Epithelial cell of proximal tubule (primary cell): ENCODE data around the gene SORD. TPM values are rescaled to one million over a fixed set of nuclear protein-coding genes. Genes with fewer than 3 reads are reported as not detected.

Experiments
- DNase-seq: peaks from one replicate; pipeline ENCODE4 v3.0.0-alpha.2; 2011; ENCODE audit warnings: low read depth
- H3K4me3 ChIP-seq: 2 replicates; pipeline ENCODE4 v1.5.1; 2011; ENCODE audit warnings: low read depth, mild to moderate bottlenecking, low read length
- total RNA-seq: library from RNA; depleted of rRNA; stranded (reverse); fragments of >200 nt; gene quantifications from 2 replicates; pipeline ENCODE4 v1.2.3, GENCODE V29; 2015
- TF ChIP-seq, protein P1 (sequence below): conservative IDR thresholded peaks from 2 replicates; pipeline ENCODE4 v1.5.1; 2012; ENCODE audit warnings: low read depth, mild to moderate bottlenecking, low read length

Gene SORD
- total RNA-seq, 1 donor from 2014 or later: 32.7 TPM

GRCh38 chr15:45114751-45115085 is 91.7 kb downstream of the SORD start:
- no peak overlapping the region for H3K4me3 ChIP-seq
- TF ChIP-seq, protein P1, sequence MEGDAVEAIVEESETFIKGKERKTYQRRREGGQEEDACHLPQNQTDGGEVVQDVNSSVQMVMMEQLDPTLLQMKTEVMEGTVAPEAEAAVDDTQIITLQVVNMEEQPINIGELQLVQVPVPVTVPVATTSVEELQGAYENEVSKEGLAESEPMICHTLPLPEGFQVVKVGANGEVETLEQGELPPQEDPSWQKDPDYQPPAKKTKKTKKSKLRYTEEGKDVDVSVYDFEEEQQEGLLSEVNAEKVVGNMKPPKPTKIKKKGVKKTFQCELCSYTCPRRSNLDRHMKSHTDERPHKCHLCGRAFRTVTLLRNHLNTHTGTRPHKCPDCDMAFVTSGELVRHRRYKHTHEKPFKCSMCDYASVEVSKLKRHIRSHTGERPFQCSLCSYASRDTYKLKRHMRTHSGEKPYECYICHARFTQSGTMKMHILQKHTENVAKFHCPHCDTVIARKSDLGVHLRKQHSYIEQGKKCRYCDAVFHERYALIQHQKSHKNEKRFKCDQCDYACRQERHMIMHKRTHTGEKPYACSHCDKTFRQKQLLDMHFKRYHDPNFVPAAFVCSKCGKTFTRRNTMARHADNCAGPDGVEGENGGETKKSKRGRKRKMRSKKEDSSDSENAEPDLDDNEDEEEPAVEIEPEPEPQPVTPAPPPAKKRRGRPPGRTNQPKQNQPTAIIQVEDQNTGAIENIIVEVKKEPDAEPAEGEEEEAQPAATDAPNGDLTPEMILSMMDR: no peak
- no peak for DNase-seq

DNA sequence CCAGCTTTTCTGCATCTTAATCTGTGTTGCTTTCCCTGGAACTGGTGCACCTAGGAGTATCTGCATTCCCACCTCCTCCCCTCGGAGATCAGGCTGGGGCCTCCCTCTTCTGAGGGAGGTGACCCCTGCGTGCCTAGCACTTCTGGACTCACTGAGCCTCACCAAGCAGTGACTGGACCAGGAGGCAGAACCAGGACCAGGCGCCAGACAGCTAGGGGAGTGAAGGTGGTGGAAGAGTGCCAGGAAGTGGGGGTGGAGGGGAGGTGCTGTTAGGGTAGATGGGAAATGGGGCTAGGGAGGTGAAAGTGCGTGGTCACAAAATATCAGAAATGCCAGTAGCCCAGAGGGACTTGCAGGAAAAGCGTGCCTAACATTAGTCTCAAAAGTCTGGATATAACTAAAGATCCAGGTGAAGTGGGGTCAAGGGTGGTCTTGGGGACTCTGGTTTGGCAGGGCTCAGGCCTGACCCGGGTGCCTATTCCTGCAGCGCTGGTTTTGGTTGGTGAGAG is 92.4 kb downstream of the SORD start:
- no peak overlapping the region for H3K4me3 ChIP-seq
- no peak for DNase-seq
- TF ChIP-seq, protein P1: no peak

DNA sequence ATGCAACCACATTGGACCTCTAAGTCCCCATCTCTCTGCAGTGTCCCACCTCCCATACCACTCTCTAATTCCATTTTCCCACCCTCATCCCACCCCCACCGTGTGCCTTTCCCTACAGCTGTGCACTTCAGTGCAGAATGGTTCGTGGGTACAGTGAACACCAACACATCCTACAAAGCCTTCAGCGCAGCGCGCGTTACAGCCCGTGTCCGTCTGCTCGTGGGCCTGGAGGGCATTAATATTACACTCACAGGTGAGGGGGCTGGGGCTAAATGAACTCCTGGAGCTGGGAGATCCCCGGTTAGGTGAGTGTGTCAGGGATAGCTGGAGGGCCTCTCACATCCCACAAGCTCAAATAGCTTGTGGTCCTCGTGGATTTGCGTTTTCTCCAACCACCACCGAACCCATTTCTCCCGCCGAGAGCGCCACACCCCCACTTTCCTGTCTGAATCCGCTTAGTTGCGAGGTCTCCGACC is 93.0 kb downstream of the SORD start:
- no peak for DNase-seq
- no peak overlapping the region for H3K4me3 ChIP-seq
- TF ChIP-seq, protein P1: no peak

GRCh38 chr15:45116482-45117307 is 93.7 kb downstream of the SORD start:
- TF ChIP-seq, protein P1: no peak
- DNase-seq: no peak
- H3K4me3 ChIP-seq: no peak overlapping the region

DNA sequence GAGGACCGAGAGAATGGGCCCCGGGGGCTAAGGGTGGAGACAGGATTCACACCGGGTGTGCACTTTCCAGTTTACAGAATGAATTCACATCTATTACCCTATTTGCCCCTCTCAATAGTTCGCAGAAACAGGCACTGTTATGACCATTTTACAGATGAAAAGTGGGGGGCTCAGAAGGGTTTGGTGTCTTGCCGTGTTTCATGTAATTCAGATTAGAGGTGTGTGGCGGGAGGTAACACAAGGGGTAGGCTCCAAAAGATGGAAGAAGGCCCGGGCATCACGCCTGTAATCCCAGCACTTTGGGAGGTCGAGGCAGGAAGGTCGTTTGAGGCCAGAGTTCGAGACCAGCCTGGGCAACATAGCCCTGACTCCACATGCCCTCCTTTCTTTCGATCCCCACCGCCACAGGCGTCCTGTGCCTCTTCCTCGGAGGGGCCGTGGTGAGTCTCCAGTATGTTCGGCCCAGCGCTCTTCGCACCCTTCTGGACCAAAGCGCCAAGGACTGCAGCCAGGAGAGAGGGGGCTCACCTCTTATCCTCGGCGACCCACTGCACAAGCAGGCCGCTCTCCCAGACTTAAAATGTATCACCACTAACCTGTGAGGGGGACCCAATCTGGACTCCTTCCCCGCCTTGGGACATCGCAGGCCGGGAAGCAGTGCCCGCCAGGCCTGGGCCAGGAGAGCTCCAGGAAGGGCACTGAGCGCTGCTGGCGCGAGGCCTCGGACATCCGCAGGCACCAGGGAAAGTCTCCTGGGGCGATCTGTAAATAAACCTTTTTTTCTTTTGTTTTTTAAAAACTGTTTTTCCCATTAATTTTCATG is 94.5 kb downstream of the SORD start:
- TF ChIP-seq, protein P1: no peak

GRCh38 chr15:45118131-45118588 is 95.2 kb downstream of the SORD start:
- TF ChIP-seq, protein P1: peak; percentile 100
- peak overlapping the region; percentile 14 for H3K4me3 ChIP-seq
- DNase-seq: peak; percentile 30

More for the DNA sequence above, 94.5 kb downstream of the SORD start:
- H3K4me3 ChIP-seq: peak overlapping the region; percentile 14
- DNase-seq: no peak
